A673 (cell line): ENCODE measurements around the gene GABARAPL2.

Experiments
- EZH2 ChIP-seq: fragments of 200-600 bp; sonication (generic); IDR thresholded peaks from 2 replicates; pipeline ENCODE4 v1.6.1; 2017; ENCODE audit warnings: borderline replicate concordance, low read depth, mild to moderate bottlenecking, mixed read lengths, antibody characterized with exemption, low read length; ENCODE audit not compliant: poor library complexity, severe bottlenecking
- TF ChIP-seq, protein P1 (sequence below): fragments of 300-800, 200-600 bp; sonication (generic); conservative IDR thresholded peaks from 2 replicates; pipeline ENCODE4 v1.5.1; 2017; ENCODE audit warnings: low read depth, mild to moderate bottlenecking, antibody characterized with exemption, low read length, moderate library complexity, mixed read lengths

DNA sequence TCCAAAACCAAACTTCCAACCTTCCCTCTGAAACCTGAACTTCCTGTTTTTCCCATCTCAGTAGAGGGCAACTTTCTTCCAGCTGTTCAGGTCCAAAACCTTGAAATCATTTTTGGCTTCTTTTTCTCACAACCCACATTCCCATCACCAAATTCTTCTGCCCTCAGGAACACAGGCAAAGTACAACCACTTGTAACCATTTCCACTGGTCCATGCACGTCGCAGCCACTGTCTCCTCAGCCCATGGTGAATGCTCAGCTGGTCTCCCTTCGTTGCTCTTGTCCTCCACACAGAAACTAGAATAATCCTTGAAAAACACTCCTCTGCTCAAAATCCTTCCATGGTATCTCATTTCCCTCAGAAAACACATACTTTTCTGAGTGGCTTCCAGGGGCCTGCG is 60.6 kb downstream of the GABARAPL2 start:
- TF ChIP-seq, protein P1, sequence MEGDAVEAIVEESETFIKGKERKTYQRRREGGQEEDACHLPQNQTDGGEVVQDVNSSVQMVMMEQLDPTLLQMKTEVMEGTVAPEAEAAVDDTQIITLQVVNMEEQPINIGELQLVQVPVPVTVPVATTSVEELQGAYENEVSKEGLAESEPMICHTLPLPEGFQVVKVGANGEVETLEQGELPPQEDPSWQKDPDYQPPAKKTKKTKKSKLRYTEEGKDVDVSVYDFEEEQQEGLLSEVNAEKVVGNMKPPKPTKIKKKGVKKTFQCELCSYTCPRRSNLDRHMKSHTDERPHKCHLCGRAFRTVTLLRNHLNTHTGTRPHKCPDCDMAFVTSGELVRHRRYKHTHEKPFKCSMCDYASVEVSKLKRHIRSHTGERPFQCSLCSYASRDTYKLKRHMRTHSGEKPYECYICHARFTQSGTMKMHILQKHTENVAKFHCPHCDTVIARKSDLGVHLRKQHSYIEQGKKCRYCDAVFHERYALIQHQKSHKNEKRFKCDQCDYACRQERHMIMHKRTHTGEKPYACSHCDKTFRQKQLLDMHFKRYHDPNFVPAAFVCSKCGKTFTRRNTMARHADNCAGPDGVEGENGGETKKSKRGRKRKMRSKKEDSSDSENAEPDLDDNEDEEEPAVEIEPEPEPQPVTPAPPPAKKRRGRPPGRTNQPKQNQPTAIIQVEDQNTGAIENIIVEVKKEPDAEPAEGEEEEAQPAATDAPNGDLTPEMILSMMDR, result no peak
- no peak for TF ChIP-seq EZH2
